GM21447 (cell line): ENCODE data around the gene FRMPD4.

Experiments used
- ATAC-seq: cut with Tn5 transposase; IDR thresholded peaks from one replicate; pipeline ENCODE4 v1.9.1; 2021; ENCODE audit not compliant: unreplicated experiment

FRMPD4 gene

GRCh38 chrX:12711435-12712040, 573.3 kb downstream of the FRMPD4 start:
- ATAC-seq: no peak

DNA sequence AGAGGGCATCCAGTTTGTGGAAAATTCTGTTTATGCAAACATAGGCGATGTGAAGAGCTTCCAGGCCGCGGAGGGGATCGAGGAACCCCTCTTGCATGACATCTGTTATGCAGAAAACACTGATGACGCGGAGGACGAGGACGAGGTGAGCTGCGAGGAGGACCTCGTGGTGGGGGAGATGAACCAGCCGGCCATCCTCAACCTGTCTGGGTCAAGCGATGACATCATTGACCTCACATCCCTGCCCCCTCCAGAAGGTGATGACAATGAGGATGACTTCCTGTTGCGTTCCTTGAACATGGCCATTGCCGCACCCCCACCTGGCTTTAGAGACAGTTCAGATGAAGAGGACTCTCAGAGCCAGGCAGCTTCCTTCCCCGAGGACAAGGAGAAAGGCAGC, 578.3 kb downstream of the FRMPD4 start:
- no peak for ATAC-seq

DNA sequence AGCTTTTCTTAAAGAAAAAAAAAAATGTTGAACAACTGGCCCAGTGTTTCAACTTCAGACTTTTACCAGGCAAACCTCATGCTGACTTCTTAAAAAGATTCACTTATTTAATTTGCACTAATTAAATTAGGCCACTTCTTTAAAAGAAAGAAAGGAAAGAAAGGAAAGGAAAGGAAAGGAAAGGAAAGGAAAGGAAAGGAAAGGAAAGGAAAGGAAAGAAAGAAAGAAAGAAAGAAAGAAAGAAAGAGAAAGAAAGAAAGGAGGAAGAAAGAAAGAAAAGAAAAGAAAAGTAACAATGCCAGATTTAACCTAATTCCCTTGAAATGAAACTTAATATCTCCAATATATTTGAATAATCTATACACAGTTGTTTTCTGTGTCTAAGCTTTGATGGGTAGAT, 581.6 kb downstream of the FRMPD4 start:
- no peak for ATAC-seq

GRCh38 chrX:12721042-12721441, 582.8 kb downstream of the FRMPD4 start:
- ATAC-seq: no peak

- ATAC-seq: no peak
Observed at GRCh38 chrX:12722314-12722713, 584.0 kb downstream of the FRMPD4 start.

DNA sequence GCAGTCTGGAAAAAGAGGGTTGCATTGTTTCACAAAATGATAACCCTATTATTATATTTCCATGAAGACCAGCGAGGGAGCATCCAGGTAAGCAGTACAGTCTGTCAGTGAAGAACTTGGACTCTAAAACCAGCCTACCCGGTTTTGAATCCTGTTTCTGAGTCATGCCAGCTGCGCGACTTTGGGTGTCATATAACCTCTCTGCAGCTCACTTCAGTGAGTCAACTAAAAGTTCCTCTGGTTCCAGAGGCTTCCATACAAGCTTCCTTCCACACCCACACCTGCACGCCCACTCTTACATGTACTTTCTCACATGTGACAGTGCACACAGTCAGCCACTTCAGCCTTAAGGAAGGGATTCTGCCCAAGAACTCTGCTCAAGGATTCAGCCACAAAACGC, 603.1 kb downstream of the FRMPD4 start:
- ATAC-seq: no peak

GRCh38 chrX:12747433-12747832, 609.2 kb downstream of the FRMPD4 start:
- no peak for ATAC-seq

- ATAC-seq: no peak
Observed at GRCh38 chrX:12751887-12752286, 613.6 kb downstream of the FRMPD4 start.

GRCh38 chrX:12753366-12753765, 615.1 kb downstream of the FRMPD4 start:
- no peak for ATAC-seq

GRCh38 chrX:12758291-12758690, 620.0 kb downstream of the FRMPD4 start:
- ATAC-seq: no peak

- ATAC-seq: no peak
Observed at GRCh38 chrX:12767856-12768255, 629.6 kb downstream of the FRMPD4 start.

DNA sequence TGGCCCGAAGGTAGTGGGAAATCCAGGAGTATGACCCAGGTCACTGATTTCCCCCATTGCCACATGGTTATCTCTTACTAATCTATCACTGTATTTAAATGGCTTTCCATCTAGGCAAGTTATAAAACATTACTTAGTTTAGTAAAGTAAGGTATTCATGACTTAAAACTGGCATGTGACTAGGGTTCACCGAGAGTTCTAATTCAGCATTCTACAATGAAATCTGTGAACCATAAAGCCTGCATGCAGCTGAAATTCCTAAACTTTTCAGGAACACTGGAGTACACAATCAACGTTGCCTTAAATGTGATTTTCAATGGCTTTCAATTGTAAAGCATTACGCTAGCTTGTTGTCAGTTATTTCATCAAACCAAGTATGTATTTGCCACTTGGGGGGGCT, 630.2 kb downstream of the FRMPD4 start:
- no peak for ATAC-seq

DNA sequence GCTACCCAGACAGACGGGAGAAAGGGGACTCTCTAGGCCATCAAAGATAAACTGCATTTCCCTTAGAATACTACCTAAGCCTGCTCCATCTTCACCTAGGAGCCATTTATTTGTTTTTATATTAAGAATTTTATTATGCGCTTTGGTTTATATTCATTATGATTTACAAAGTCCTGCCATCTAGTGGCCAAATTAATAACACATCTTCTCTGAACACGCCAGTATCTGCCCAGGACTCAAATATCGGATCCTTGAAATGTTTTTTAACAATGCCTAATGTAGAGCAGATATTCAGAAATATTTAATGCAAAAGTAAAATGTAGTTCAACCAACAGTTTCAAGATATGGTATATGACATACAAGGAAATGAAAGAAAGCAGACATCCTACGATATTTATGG, 632.2 kb downstream of the FRMPD4 start:
- no peak for ATAC-seq

DNA sequence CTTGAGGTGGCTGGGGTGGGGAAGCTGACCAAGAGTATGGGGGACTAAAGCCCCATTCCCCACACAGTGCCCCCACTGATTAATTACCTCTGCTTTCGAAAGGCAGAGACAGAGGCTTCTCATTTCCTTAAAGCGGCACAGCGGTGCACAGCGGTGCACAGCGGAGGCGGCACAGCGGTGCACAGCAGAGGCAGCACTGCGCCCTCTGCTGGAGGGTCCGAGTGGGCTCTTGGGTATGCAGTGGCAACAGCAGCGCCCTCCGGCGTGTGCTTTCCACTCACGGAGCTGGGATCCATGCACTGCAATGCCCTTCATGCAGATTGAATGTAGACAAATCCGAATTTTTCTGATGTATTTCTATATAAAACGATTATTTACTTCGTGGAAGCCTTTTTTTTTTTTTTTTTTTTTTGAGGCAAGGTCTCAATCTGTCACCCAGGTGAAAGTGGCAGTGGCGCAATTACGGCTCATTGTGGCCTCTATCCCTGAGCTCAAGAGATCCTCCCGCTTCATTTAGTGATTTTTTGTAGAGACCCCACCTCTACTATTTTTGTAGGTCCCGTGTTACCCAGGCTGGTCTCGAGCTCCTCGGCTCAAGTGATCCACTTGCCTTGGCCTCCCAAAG, 633.3 kb downstream of the FRMPD4 start:
- ATAC-seq: peak; percentile 99
